ENCODE data around the gene LIG1.
"Not testable (repeated sequence)": the region's sequence is repeated elsewhere in the genome, so short reads cannot be mapped to it uniquely, and the experiment has no call there.

LIG1 gene

GRCh38 chr19:48085904-48086864, 84.0 kb downstream of the LIG1 start:
- Histone ChIP-seq H3K27ac (ENCODE audit: low read depth, low read length) (no peak overlapping the region), H3K27me3 (ENCODE audit: low read length) (no peaks in the 10 kb centered on the region), H3K79me2 (ENCODE audit: insufficient read depth, low read length) (no peaks in the 10 kb centered on the region), H2AFZ (ENCODE audit: low read depth, low read length, severe bottlenecking) (no peak overlapping the region), H3K36me3 (ENCODE audit: low read length) (no peaks in the 10 kb centered on the region), H4K20me1 (ENCODE audit: low read depth, low read length) (no peaks in the 10 kb centered on the region), H3K9ac (ENCODE audit: low read length) (no peak overlapping the region), H3K4me2 (ENCODE audit: low read depth, low read length, poor library complexity, severe bottlenecking) (no peak overlapping the region), H3F3A (ENCODE audit: insufficient read depth) (no peaks in the 10 kb centered on the region), H3K9me3 (ENCODE audit: insufficient read depth, low read length) (no peaks in the 10 kb centered on the region), H3K4me3 (ENCODE audit: insufficient read depth, low read length, poor library complexity, severe bottlenecking) (no peak overlapping the region), H3K9me2 (replicated peaks; ENCODE audit: insufficient read depth, low read length) (no peaks in the 10 kb centered on the region)
- TF ChIP-seq CTCF (IDR thresholded peaks at IDR 0.05; ENCODE audit: insufficient read depth, low read length, poor library complexity, severe bottlenecking): peak; percentile 24
- no peak for TF ChIP-seq EZH2phosphoT487 (conservative IDR thresholded peaks at IDR 0.05; ENCODE audit: low read length)

GRCh38 chr19:48085076-48085475, 85.1 kb downstream of the LIG1 start:
- Histone ChIP-seq H3F3A (ENCODE audit: insufficient read depth) (no peaks in the 10 kb centered on the region), H3K4me3 (ENCODE audit: insufficient read depth, low read length, poor library complexity, severe bottlenecking) (no peak overlapping the region), H3K9me3 (ENCODE audit: insufficient read depth, low read length) (no peaks in the 10 kb centered on the region), H3K27me3 (ENCODE audit: low read length) (no peaks in the 10 kb centered on the region), H4K20me1 (ENCODE audit: low read depth, low read length) (no peaks in the 10 kb centered on the region), H3K9ac (ENCODE audit: low read length) (no peak overlapping the region), H3K36me3 (ENCODE audit: low read length) (no peaks in the 10 kb centered on the region), H3K4me2 (ENCODE audit: low read depth, low read length, poor library complexity, severe bottlenecking) (no peak overlapping the region), H3K9me2 (replicated peaks; ENCODE audit: insufficient read depth, low read length) (no peaks in the 10 kb centered on the region), H2AFZ (ENCODE audit: low read depth, low read length, severe bottlenecking) (no peak overlapping the region), H3K79me2 (ENCODE audit: insufficient read depth, low read length) (no peaks in the 10 kb centered on the region), H3K27ac (ENCODE audit: low read depth, low read length) (no peak overlapping the region)
- TF ChIP-seq EZH2phosphoT487 (conservative IDR thresholded peaks at IDR 0.05; ENCODE audit: low read length) (no peak), CTCF (IDR thresholded peaks at IDR 0.05; ENCODE audit: insufficient read depth, low read length, poor library complexity, severe bottlenecking) (no peak)

GRCh38 chr19:48081106-48081505, 89.0 kb downstream of the LIG1 start:
- H2AFZ ChIP-seq (ENCODE audit: low read depth, low read length, severe bottlenecking): no peak overlapping the region
- no peaks in the 10 kb centered on the region for H3K9me2 ChIP-seq (replicated peaks; ENCODE audit: insufficient read depth, low read length)
- no peaks in the 10 kb centered on the region for H3K9me3 ChIP-seq (ENCODE audit: insufficient read depth, low read length)
- no peak overlapping the region for H3K4me2 ChIP-seq (ENCODE audit: low read depth, low read length, poor library complexity, severe bottlenecking)
- no peak overlapping the region for H3K9ac ChIP-seq (ENCODE audit: low read length)
- no peak for TF ChIP-seq EZH2phosphoT487 (conservative IDR thresholded peaks at IDR 0.05; ENCODE audit: low read length)
- no peak for TF ChIP-seq CTCF (IDR thresholded peaks at IDR 0.05; ENCODE audit: insufficient read depth, low read length, poor library complexity, severe bottlenecking)
- no peaks in the 10 kb centered on the region for H3K27me3 ChIP-seq (ENCODE audit: low read length)
- no peaks in the 10 kb centered on the region for H3K79me2 ChIP-seq (ENCODE audit: insufficient read depth, low read length)
- no peak overlapping the region for H3K27ac ChIP-seq (ENCODE audit: low read depth, low read length)
- no peaks in the 10 kb centered on the region for H3K36me3 ChIP-seq (ENCODE audit: low read length)
- no peaks in the 10 kb centered on the region for H4K20me1 ChIP-seq (ENCODE audit: low read depth, low read length)
- H3F3A ChIP-seq (ENCODE audit: insufficient read depth): no peaks in the 10 kb centered on the region
- no peak overlapping the region for H3K4me3 ChIP-seq (ENCODE audit: insufficient read depth, low read length, poor library complexity, severe bottlenecking)

- not testable (repeated sequence) for H3K4me2 ChIP-seq (ENCODE audit: low read depth, low read length, poor library complexity, severe bottlenecking); H2AFZ ChIP-seq (ENCODE audit: low read depth, low read length, severe bottlenecking); H3K9me3 ChIP-seq (ENCODE audit: insufficient read depth, low read length); H3F3A ChIP-seq (ENCODE audit: insufficient read depth); H3K79me2 ChIP-seq (ENCODE audit: insufficient read depth, low read length); H3K9ac ChIP-seq (ENCODE audit: low read length); H3K4me3 ChIP-seq (ENCODE audit: insufficient read depth, low read length, poor library complexity, severe bottlenecking); H4K20me1 ChIP-seq (ENCODE audit: low read depth, low read length); H3K27me3 ChIP-seq (ENCODE audit: low read length); H3K36me3 ChIP-seq (ENCODE audit: low read length); H3K9me2 ChIP-seq (replicated peaks; ENCODE audit: insufficient read depth, low read length); H3K27ac ChIP-seq (ENCODE audit: low read depth, low read length)
Measured at GRCh38 chr19:48070177-48070769, 99.9 kb downstream of the LIG1 start.

All from SU-DHL-6 (cell line).